Kidney (tissue), 14 donors: ENCODE measurements around the gene ZSWIM7. TPM values are rescaled to one million over a fixed set of nuclear protein-coding genes. Genes with fewer than 3 reads are reported as not detected.

Experiments
- DNase-seq, 5 donors: peaks; one replicate each; pipeline ENCODE4 v3.0.0-alpha.2; 2013 to 2020
- FAIRE-seq: peaks from 2 replicates; lab custom pipeline; 2012; peaks lifted over from hg19 to GRCh38; lab: Jason Lieb, UNC
- H3K27ac ChIP-seq, 2 donors: one replicate each; pipeline ENCODE4 v1.7.0; 2013; ENCODE audit warnings: low read depth in 2 of 2, low read length in 2 of 2, inconsistent platforms in 1 of 2
- H3K27me3 ChIP-seq: one replicate; pipeline ENCODE4 v1.7.1; 2013; ENCODE audit warnings: low read length, inconsistent platforms; ENCODE audit not compliant: control insufficient read depth, insufficient read depth
- H3K36me3 ChIP-seq, 3 donors: one replicate each; pipeline versions ENCODE4 v1.7.0 to v1.7.1; 2013; ENCODE audit warnings: low read length in 3 of 3, control low read depth in 1 of 3, inconsistent platforms in 1 of 3; ENCODE audit not compliant: insufficient read depth in 3 of 3, control insufficient read depth in 2 of 3
- H3K4me1 ChIP-seq, 3 donors: one replicate each; pipeline versions ENCODE4 v1.7.0 to v1.7.1; 2013; ENCODE audit warnings: low read length in 3 of 3, inconsistent platforms in 1 of 3, low read depth in 1 of 3; ENCODE audit not compliant: control insufficient read depth in 2 of 3, insufficient read depth in 2 of 3
- H3K4me3 ChIP-seq, 3 donors: one replicate each; pipeline versions ENCODE4 v1.7.0 to v1.8.1; 2013; ENCODE audit warnings: low read length in 3 of 3, control low read depth in 1 of 3, inconsistent platforms in 1 of 3
- H3K9ac ChIP-seq, 3 donors: one replicate each; pipeline versions ENCODE4 v1.7.0 to v1.7.1; 2013; ENCODE audit warnings: low read length in 3 of 3, control low read depth in 1 of 3, inconsistent platforms in 1 of 3
- H3K9me3 ChIP-seq, 3 donors: one replicate each; pipeline versions ENCODE4 v1.7.0 to v1.7.1; 2013; ENCODE audit warnings: low read length in 3 of 3, control low read depth in 1 of 3, inconsistent platforms in 1 of 3; ENCODE audit not compliant: control insufficient read depth in 2 of 3, insufficient read depth in 1 of 3
- intact Hi-C: fragments of 100-400 bp; cut with DNase I; formaldehyde crosslinking; loops from one replicate; pipeline ENCODE4 v1.11.1; 2022
- polyA plus RNA-seq: library from polyadenylated mRNA; stranded (reverse); fragments of 350-450 nt; fragmentation: Illumina TruSeq; extraction: RNeasy Lipid Tissue Mini Kit (QIAGEN cat#74804); gene quantifications from one replicate; pipeline ENCODE4 v1.2.3, GENCODE V29; 2014; ENCODE audit warnings: low read depth, low replicate concordance; ENCODE audit not compliant: insufficient read depth
- total RNA-seq: library from RNA; stranded (reverse); fragmentation: NEBNext Ultra II Directional; extraction: Animal tissue kit (Norgen Biotek cat#: 25700); gene quantifications from one replicate; pipeline ENCODE4 v1.2.1, GENCODE V29; 2021
- TF ChIP-seq, protein P1 (sequence below): IDR thresholded peaks from 3 replicates; pipeline ENCODE4 v1.5.1; 2012; ENCODE audit warnings: mild to moderate bottlenecking, moderate library complexity, borderline replicate concordance; ENCODE audit not compliant: insufficient read depth; ENCODE audit errors: extremely low read depth
- donor health status: control.
- donor health status: control.
- donor health status: control.
- donor health status: control.
- donor health status: control.
- donor health status: DM: yes; HTN: yes; CAD: no.
- donor health status: Normal renal cell carcinoma (clear cell type).

Gene ZSWIM7
- total and polyA plus RNA-seq, 2 donors from 2014 or later = 21.0 to 66.7 TPM

DNA sequence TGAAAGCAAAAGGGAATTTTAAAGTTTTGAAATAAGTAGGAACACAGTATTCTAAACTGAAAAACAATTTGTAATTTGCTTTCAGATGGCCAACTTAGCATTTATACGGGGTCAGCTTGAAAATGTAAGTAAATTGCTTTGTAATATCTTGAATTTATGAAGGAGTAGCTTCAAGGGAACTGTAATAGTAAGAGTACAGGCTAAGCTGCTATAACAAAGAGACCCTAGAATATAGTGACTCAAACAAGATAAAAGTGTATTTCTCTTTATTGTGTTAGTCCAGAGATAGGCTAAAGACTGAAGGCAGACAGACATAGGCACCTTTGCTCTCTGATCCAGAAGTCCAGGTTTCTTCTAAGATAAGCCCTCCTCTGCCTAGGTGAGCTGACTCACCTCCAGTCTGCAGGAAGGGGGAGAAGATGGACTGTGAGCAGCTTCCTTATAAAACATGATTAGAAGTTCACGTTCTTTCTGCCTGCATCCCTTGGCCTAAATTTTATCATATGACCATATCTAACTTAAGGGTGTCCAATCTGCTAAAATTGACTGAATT lies 3.3 kb upstream of the ZSWIM7 start:
- TF ChIP-seq, protein P1, sequence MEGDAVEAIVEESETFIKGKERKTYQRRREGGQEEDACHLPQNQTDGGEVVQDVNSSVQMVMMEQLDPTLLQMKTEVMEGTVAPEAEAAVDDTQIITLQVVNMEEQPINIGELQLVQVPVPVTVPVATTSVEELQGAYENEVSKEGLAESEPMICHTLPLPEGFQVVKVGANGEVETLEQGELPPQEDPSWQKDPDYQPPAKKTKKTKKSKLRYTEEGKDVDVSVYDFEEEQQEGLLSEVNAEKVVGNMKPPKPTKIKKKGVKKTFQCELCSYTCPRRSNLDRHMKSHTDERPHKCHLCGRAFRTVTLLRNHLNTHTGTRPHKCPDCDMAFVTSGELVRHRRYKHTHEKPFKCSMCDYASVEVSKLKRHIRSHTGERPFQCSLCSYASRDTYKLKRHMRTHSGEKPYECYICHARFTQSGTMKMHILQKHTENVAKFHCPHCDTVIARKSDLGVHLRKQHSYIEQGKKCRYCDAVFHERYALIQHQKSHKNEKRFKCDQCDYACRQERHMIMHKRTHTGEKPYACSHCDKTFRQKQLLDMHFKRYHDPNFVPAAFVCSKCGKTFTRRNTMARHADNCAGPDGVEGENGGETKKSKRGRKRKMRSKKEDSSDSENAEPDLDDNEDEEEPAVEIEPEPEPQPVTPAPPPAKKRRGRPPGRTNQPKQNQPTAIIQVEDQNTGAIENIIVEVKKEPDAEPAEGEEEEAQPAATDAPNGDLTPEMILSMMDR = no peak
- H3K9ac ChIP-seq = no peak overlapping the region
- FAIRE-seq (no peak), DNase-seq (no peak)
- no peaks in the 10 kb centered on the region for H3K9me3 ChIP-seq
- intact Hi-C loops = no loop called here
- H3K27me3 ChIP-seq = no peaks in the 10 kb centered on the region
- peaks cover 14 to 47% (median 26%) of the 10 kb centered on the region in 3 donors for H3K36me3 ChIP-seq
- H3K4me3 ChIP-seq = no peak overlapping the region
- no peak overlapping the region for H3K27ac ChIP-seq
- H3K4me1 ChIP-seq = peaks cover 0 to 8% (median 7%) of the 10 kb centered on the region in 3 donors

GRCh38 chr17:16001226-16001897 lies 1.9 kb upstream of the ZSWIM7 start:
- intact Hi-C loops = no loop called here
- H3K9me3 ChIP-seq = no peaks in the 10 kb centered on the region
- H3K4me1 ChIP-seq = peaks cover 0 to 8% (median 7%) of the 10 kb centered on the region in 3 donors
- peak overlapping the region in 1 of 3 donors; percentile 94 for H3K9ac ChIP-seq
- FAIRE-seq (no peak), DNase-seq (no peak)
- TF ChIP-seq, protein P1 = no peak
- H3K27me3 ChIP-seq = no peaks in the 10 kb centered on the region
- H3K36me3 ChIP-seq = peaks cover 10 to 32% (median 18%) of the 10 kb centered on the region in 3 donors
- H3K4me3 ChIP-seq = peak overlapping the region in 2 of 3 donors; percentile 73 to 76
- no peak overlapping the region for H3K27ac ChIP-seq

DNA sequence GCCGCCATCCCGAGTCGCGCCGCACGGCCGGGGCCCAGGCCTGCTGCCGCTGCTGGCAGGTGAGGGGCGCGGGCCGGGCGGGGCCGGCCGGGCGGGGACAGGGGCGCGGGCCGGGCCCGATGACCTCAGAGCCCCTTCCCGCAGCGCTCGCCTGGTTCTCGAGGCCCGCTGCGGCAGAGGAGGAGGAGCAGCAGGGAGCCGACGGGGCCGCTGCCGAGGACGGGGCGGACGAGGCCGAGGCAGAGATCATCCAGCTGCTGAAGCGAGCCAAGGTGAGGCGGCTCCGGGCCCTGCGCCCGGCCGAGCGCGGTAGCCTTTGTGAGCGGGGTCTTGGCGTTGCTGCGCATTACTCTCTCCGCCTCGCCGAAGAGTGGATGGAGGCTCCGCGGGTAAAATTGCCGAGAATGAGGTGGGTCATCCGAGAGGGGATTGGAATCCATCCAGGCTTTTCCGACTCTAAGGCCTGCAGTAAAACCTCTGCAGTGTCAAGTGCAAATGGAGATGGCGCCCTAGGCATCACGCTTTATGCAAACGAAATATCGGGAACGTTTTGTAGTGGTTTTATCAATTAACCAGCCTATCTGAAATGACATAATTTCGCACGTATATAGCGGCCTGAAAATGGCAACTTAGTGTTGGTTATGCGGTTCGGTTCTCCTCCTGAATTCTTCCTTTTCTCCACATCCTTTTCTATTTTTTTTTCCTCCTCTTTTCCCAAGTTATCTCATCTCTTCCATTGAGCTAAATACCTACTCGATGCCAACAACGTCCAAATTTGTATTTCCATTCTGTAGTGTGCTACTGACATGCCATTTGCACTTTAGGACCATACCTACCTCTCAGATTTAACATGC lies 697 bp upstream of the ZSWIM7 start:
- Histone ChIP-seq H3K9ac (peak overlapping the region; percentile 71 to 94 (median 88)), H3K4me3 (peak overlapping the region; percentile 73 to 88 (median 76)), H3K27me3 (no peaks in the 10 kb centered on the region), H3K4me1 (peaks cover 0 to 8% (median 7%) of the 10 kb centered on the region in 3 donors), H3K27ac (peak overlapping the region; percentile 98 to 99), H3K36me3 (peaks cover 10 to 25% (median 14%) of the 10 kb centered on the region in 3 donors), H3K9me3 (no peaks in the 10 kb centered on the region)
- DNase-seq = peak in 3 of 5 donors; percentile 65 to 79 (median 66)
- TF ChIP-seq, protein P1 = no peak
- FAIRE-seq = no peak
- intact Hi-C loops = no loop called here
